ENCODE measurements around the gene DHX35. TPM values are rescaled to one million over a fixed set of nuclear protein-coding genes. Genes with fewer than 3 reads are reported as not detected.

DHX35 gene
- total RNA-seq, 4 donors from 2014 or later = 14.9 to 24.0 (median 15.9) TPM

DNA sequence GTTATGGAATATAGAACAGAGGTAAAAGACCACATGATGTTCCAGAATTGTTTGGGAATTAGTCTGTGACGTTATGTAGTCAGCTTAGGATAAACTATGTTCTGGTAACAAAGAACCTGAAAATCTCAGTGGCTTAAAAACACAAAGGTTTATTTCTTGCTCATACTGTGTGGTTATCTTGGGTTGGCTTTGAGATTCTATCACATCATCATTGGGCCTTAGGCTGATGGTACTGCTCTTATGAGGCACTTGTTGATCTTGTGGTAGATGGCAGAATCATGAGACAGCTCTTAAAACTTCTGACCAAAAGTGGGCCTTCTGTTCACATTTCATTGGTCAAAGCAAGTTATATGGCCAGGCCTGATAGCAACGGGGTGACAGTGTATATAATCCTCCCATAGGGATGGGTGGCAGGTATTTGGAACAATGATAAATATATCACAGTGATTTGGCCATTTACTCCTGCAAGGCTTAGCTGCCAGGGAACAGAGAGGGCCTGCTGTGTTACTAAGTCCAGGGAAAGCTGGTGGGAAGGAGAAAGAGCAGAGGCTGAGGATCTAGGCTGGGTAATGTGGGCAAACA lies 13.5 kb downstream of the DHX35 start:
- no peaks in the 10 kb centered on the region for H3K27me3 ChIP-seq
- TF ChIP-seq POLR2A (IDR thresholded peaks at IDR 0.05) (no peak), CTCF (IDR thresholded peaks at IDR 0.05) (no peak), EP300 (IDR thresholded peaks at IDR 0.05) (no peak)
- 78 to 80% methylated on average over 2 of the region's 2 CpGs for WGBS, 2 donors
- no peak overlapping the region for H3K27ac ChIP-seq
- no peaks in the 10 kb centered on the region for H3K4me1 ChIP-seq
- no peak for DNase-seq (ENCODE audit: low spot score in 2 of 2)
- H3K9me3 ChIP-seq = no peaks in the 10 kb centered on the region
- H3K4me3 ChIP-seq = no peak overlapping the region
- peaks cover 0 to 39% (median 0%) of the 10 kb centered on the region in 3 donors for H3K36me3 ChIP-seq

- TF ChIP-seq CTCF (IDR thresholded peaks at IDR 0.05) = no peak
- TF ChIP-seq POLR2A (IDR thresholded peaks at IDR 0.05) = no peak
- TF ChIP-seq EP300 (IDR thresholded peaks at IDR 0.05) = no peak
- no peak for DNase-seq (ENCODE audit: low spot score in 2 of 2)
- WGBS, 2 donors = 88 to 89% methylated on average over 2 of the region's 2 CpGs
- Histone ChIP-seq H3K36me3 (peaks cover 0 to 11% (median 0%) of the 10 kb centered on the region in 3 donors), H3K27ac (no peak overlapping the region), H3K27me3 (no peaks in the 10 kb centered on the region), H3K4me1 (no peaks in the 10 kb centered on the region), H3K4me3 (no peak overlapping the region), H3K9me3 (no peaks in the 10 kb centered on the region)
Measured at GRCh38 chr20:38979434-38979833, 17.3 kb downstream of the DHX35 start.

- DNase-seq (ENCODE audit: low spot score in 2 of 2) = no peak
- no peak for TF ChIP-seq POLR2A (IDR thresholded peaks at IDR 0.05)
- TF ChIP-seq EP300 (IDR thresholded peaks at IDR 0.05) = no peak
- no peak for TF ChIP-seq CTCF (IDR thresholded peaks at IDR 0.05)
- WGBS, 2 donors = 88 to 90% methylated on average over 3 of the region's 3 CpGs
- Histone ChIP-seq H3K4me1 (peaks cover 0 to 3% (median under 1%) of the 10 kb centered on the region in 4 donors), H3K27ac (no peak overlapping the region), H3K36me3 (peaks cover 0 to 7% (median 0%) of the 10 kb centered on the region in 3 donors), H3K27me3 (no peaks in the 10 kb centered on the region), H3K4me3 (no peak overlapping the region), H3K9me3 (no peaks in the 10 kb centered on the region)
Measured at GRCh38 chr20:38979842-38980241, 17.7 kb downstream of the DHX35 start.

- no peaks in the 10 kb centered on the region for H3K27me3 ChIP-seq
- peaks cover 0 to 18% (median 3%) of the 10 kb centered on the region in 4 donors for H3K4me1 ChIP-seq
- H3K36me3 ChIP-seq = peaks cover 0 to 9% (median 0%) of the 10 kb centered on the region in 3 donors
- H3K4me3 ChIP-seq = no peak overlapping the region
- no peak overlapping the region for H3K27ac ChIP-seq
- TF ChIP-seq EP300 (IDR thresholded peaks at IDR 0.05) = no peak
- no peak for TF ChIP-seq CTCF (IDR thresholded peaks at IDR 0.05)
- no peak for TF ChIP-seq POLR2A (IDR thresholded peaks at IDR 0.05)
- no peak for DNase-seq (ENCODE audit: low spot score in 2 of 2)
- no peaks in the 10 kb centered on the region for H3K9me3 ChIP-seq
- WGBS, 2 donors = 45 to 55% methylated on average over 1 of the region's 1 CpG
Measured at GRCh38 chr20:38982291-38982690, 20.1 kb downstream of the DHX35 start.

- no peaks in the 10 kb centered on the region for H3K27me3 ChIP-seq
- no peak overlapping the region for H3K4me3 ChIP-seq
- WGBS, 2 donors = 84 to 87% methylated on average over 4 of the region's 4 CpGs
- peaks cover 0 to 18% (median 3%) of the 10 kb centered on the region in 4 donors for H3K4me1 ChIP-seq
- H3K27ac ChIP-seq = peak overlapping the region in 2 of 4 donors; percentile 11 to 32
- peaks cover 0 to 25% (median 0%) of the 10 kb centered on the region in 3 donors for H3K36me3 ChIP-seq
- H3K9me3 ChIP-seq = no peaks in the 10 kb centered on the region
- no peak for DNase-seq (ENCODE audit: low spot score in 2 of 2)
- no peak for TF ChIP-seq POLR2A (IDR thresholded peaks at IDR 0.05)
- TF ChIP-seq EP300 (IDR thresholded peaks at IDR 0.05) = no peak
- no peak for TF ChIP-seq CTCF (IDR thresholded peaks at IDR 0.05)
Measured at GRCh38 chr20:38985060-38985459, 22.9 kb downstream of the DHX35 start.

Measured in tibial nerve (tissue), 4 donors.